Left renal pelvis (tissue), 4 donors: Measurements from ENCODE around the gene CHAF1B. TPM values are rescaled to one million over a fixed set of nuclear protein-coding genes. Genes with fewer than 3 reads are reported as not detected.

Experiments used
- DNase-seq, 4 donors: peaks; one replicate each; pipeline ENCODE4 v3.0.0-alpha.2; 2013; ENCODE audit warnings: low read depth in 4 of 4, low spot score in 3 of 4
- polyA plus RNA-seq, 4 donors: library from polyadenylated mRNA; unstranded; fragments of 120-200 nt; gene quantifications; one replicate each; pipeline ENCODE4 v1.2.1, GENCODE V29; 2013; ENCODE audit not compliant: insufficient read length in 4 of 4

The CHAF1B gene
- polyA plus RNA-seq, 4 donors: 5.8 to 9.5 (median 8.8) TPM

GRCh38 chr21:36423771-36424433 is 38.7 kb downstream of the CHAF1B start:
- no peak for DNase-seq

- no peak for DNase-seq
Measured at GRCh38 chr21:36424592-36424991, 39.4 kb downstream of the CHAF1B start.

GRCh38 chr21:36425286-36425685 is 40.1 kb downstream of the CHAF1B start:
- no peak for DNase-seq

- no peak for DNase-seq
Measured at GRCh38 chr21:36427502-36427901, 42.3 kb downstream of the CHAF1B start.

- no peak for DNase-seq
Measured at GRCh38 chr21:36428761-36429432, 43.7 kb downstream of the CHAF1B start.

GRCh38 chr21:36429947-36430546 is 44.9 kb downstream of the CHAF1B start:
- DNase-seq: peak; percentile 48 to 55 (median 51)

GRCh38 chr21:36430841-36431240 is 45.6 kb downstream of the CHAF1B start:
- DNase-seq: no peak

- no peak for DNase-seq
Measured at GRCh38 chr21:36431252-36431651, 46.1 kb downstream of the CHAF1B start.

- DNase-seq: no peak
Measured at GRCh38 chr21:36433059-36433709, 48.0 kb downstream of the CHAF1B start.

- DNase-seq: no peak
Measured at GRCh38 chr21:36434144-36434543, 49.0 kb downstream of the CHAF1B start.

- DNase-seq: no peak
Measured at GRCh38 chr21:36436829-36437744, 51.9 kb downstream of the CHAF1B start.

GRCh38 chr21:36437745-36438128 is 52.5 kb downstream of the CHAF1B start:
- no peak for DNase-seq

- no peak for DNase-seq
Measured at GRCh38 chr21:36441715-36442114, 56.5 kb downstream of the CHAF1B start.

GRCh38 chr21:36446301-36446700 is 61.1 kb downstream of the CHAF1B start:
- DNase-seq: no peak

- DNase-seq: no peak
Measured at GRCh38 chr21:36450511-36450910, 65.3 kb downstream of the CHAF1B start.

GRCh38 chr21:36451506-36451905 is 66.3 kb downstream of the CHAF1B start:
- no peak for DNase-seq

- no peak for DNase-seq
Measured at GRCh38 chr21:36452281-36452825, 67.2 kb downstream of the CHAF1B start.

GRCh38 chr21:36454093-36454531 is 68.9 kb downstream of the CHAF1B start:
- DNase-seq: peak in 1 of 4 donors; percentile 44

GRCh38 chr21:36454706-36455105 is 69.5 kb downstream of the CHAF1B start:
- DNase-seq: no peak
